Lung (tissue), 12 donors: ENCODE data around the gene IGFALS. TPM values are rescaled to one million over a fixed set of nuclear protein-coding genes. Genes with fewer than 3 reads are reported as not detected.

Source experiments
- ATAC-seq: fragments of 200-7000 bp; cut with Tn5 transposase; one replicate; pipeline ENCODE4 v1.9.1; 2020; ENCODE audit warnings: moderate number of reproducible peaks; ENCODE audit not compliant: insufficient read depth, low FRiP score
- DNase-seq, 3 donors: peaks; one replicate each; pipeline ENCODE4 v3.0.0-alpha.2; 2013 to 2017
- H3K27ac ChIP-seq, 2 donors: one replicate each; pipeline ENCODE4 v1.5.1; 2013; ENCODE audit warnings: mild to moderate bottlenecking in 2 of 2, moderate library complexity in 2 of 2, control low read depth in 1 of 2, inconsistent platforms in 1 of 2, low read depth in 1 of 2, low read length in 1 of 2
- H3K27me3 ChIP-seq, 3 donors: one replicate each; pipeline ENCODE4 v1.5.1; 2013; ENCODE audit warnings: low read length in 2 of 3; ENCODE audit not compliant: control insufficient read depth in 3 of 3, insufficient read depth in 3 of 3
- H3K36me3 ChIP-seq, 4 donors: one replicate each; pipeline ENCODE4 v1.5.1; 2013; ENCODE audit warnings: low read length in 4 of 4, mild to moderate bottlenecking in 1 of 4, moderate library complexity in 1 of 4; ENCODE audit not compliant: control insufficient read depth in 4 of 4, insufficient read depth in 4 of 4
- H3K4me1 ChIP-seq, 5 donors: one replicate each; pipeline ENCODE4 v1.5.1; 2013; ENCODE audit warnings: low read length in 5 of 5, mild to moderate bottlenecking in 2 of 5, moderate library complexity in 1 of 5; ENCODE audit not compliant: control insufficient read depth in 5 of 5, insufficient read depth in 5 of 5
- H3K4me3 ChIP-seq: one replicate; pipeline ENCODE4 v1.5.1; 2013; ENCODE audit warnings: mild to moderate bottlenecking, control low read depth, moderate library complexity
- H3K9ac ChIP-seq, 2 donors: one replicate each; pipeline ENCODE4 v1.5.1; 2013; ENCODE audit warnings: low read length in 2 of 2, control low read depth in 1 of 2; ENCODE audit not compliant: insufficient read depth in 1 of 2
- H3K9me3 ChIP-seq, 4 donors: one replicate each; pipeline ENCODE4 v1.5.1; 2013; ENCODE audit warnings: low read length in 3 of 4, mild to moderate bottlenecking in 1 of 4, moderate library complexity in 1 of 4; ENCODE audit not compliant: control insufficient read depth in 4 of 4, insufficient read depth in 3 of 4
- CTCF ChIP-seq: IDR thresholded peaks from 2 replicates; pipeline ENCODE4 v1.5.1; 2012; ENCODE audit warnings: mild to moderate bottlenecking; ENCODE audit errors: control extremely low read depth, extremely low read depth
- WGBS, 2 donors: extraction: QIAGEN DNeasy Blood & Tissue Kit; methylation state at CpG; one replicate each; pipeline ENCODE4 v1.1.7; 2013; 5-methylcytosine and 5-hydroxymethylcytosine counted together
- polyA plus RNA-seq, 2 donors: library from polyadenylated mRNA; stranded (reverse); fragments of 200-250 nt; gene quantifications; one replicate each; pipeline ENCODE4 v1.2.1, GENCODE V29; 2013
- total RNA-seq, 2 donors: library from RNA; depleted of rRNA in 1 of 2; stranded (reverse); fragments of >200 nt in 1 of 2; gene quantifications; one replicate each; pipeline ENCODE4 v1.2.1, GENCODE V29; 2014 to 2021
- donor health status: control.
- donor health status: control.
- donor health status: Bipolar disorder and iron deficiency.
- donor health status: healthy.
- donor health status: DM: yes; HTN: yes; CAD: no.

IGFALS gene
- total and polyA plus RNA-seq, 4 donors, result 1.2 to 4.4 (median 1.5) TPM

- H3K27ac ChIP-seq, result no peak overlapping the region
- ATAC-seq (no peak), DNase-seq (no peak)
- 70 to 78% methylated on average over 11 of the region's 11 CpGs for whole genome bisulfite sequencing, 2 donors
- TF ChIP-seq CTCF, result no peak
- H3K4me3 ChIP-seq, result no peak overlapping the region
- H3K4me1 ChIP-seq, result peaks cover 6 to 26% (median 10%) of the 10 kb centered on the region in 5 donors
- H3K27me3 ChIP-seq, result no peaks in the 10 kb centered on the region
- no peak overlapping the region for H3K9ac ChIP-seq
- peaks cover 2 to 7% (median 5%) of the 10 kb centered on the region in 4 donors for H3K36me3 ChIP-seq
- no peaks in the 10 kb centered on the region for H3K9me3 ChIP-seq
Measured at GRCh38 chr16:1828645-1829410, 35.3 kb upstream of the IGFALS start.

GRCh38 chr16:1826691-1827573, 33.4 kb upstream of the IGFALS start, which contains the start of the genes FAHD1 and HAGH:
TSS of gene FAHD1 (plus strand) at chr16:1827206. CDS start at chr16:1827239, 33 bp downstream.
TSS of gene HAGH (minus strand) at chr16:1826825. CDS start at chr16:1826787, 38 bp downstream.
- Histone ChIP-seq H3K27ac (peak within 1 kb of the TSS; percentile 86 to 91), H3K4me1 (peaks cover 6 to 26% (median 10%) of the 10 kb centered on the region in 5 donors), H3K4me3 (peak within 1 kb of the TSS; percentile 62), H3K27me3 (no peaks in the 10 kb centered on the region), H3K9ac (peak within 1 kb of the TSS; percentile 50 to 80), H3K9me3 (no peaks in the 10 kb centered on the region), H3K36me3 (peaks cover 2 to 17% (median 7%) of the 10 kb centered on the region in 4 donors)
- WGBS, 2 donors, result 0% methylated on average over 91 to 104 of the region's 104 CpGs
- DNase-seq (peak; percentile 94 to 97 (median 96)), ATAC-seq (peak; percentile 93)
- no peak for TF ChIP-seq CTCF

GRCh38 chr16:1825864-1826690, 32.6 kb upstream of the IGFALS start:
- Histone ChIP-seq H3K9ac (no peak overlapping the region), H3K27me3 (no peaks in the 10 kb centered on the region), H3K36me3 (peaks cover 0 to 16% (median 6%) of the 10 kb centered on the region in 4 donors), H3K4me3 (peak overlapping the region; percentile 62), H3K9me3 (no peaks in the 10 kb centered on the region), H3K27ac (peak overlapping the region; percentile 86 to 91), H3K4me1 (peaks cover 6 to 26% (median 10%) of the 10 kb centered on the region in 5 donors)
- DNase-seq, result no peak
- ATAC-seq, result peak; percentile 7
- TF ChIP-seq CTCF, result no peak
- whole genome bisulfite sequencing, 2 donors, result 0 to 1% methylated on average over 74 to 96 of the region's 96 CpGs
